GM21515 (cell line): ENCODE results near the gene IL16.
A peak's percentile ranks its signal among the peaks of the same experiment; 100 is the strongest.

Experiments used
- ATAC-seq: cut with Tn5 transposase; IDR thresholded peaks from one replicate; pipeline ENCODE4 v1.9.1; 2021; ENCODE audit not compliant: unreplicated experiment

IL16 gene

DNA sequence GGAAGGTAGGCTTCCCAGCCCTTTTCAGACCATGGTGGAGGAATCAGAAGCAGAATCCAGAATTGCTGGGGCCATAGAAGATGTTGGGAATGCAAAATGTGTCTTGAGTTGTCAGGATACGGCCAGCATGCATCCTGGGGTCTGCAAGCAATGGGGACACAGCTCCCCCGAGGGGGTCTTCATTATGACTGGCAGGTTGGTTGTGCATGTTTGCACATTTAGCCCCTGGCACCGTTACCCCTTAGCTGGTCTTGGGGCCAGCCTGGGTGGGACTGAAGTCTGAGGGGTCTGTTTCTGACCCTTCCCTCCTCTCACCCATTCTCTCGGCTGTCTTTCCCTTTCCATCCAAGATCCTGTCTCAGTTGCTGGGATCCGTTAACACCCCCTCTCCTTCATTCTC, 76.5 kb downstream of the IL16 start:
- no peak for ATAC-seq

DNA sequence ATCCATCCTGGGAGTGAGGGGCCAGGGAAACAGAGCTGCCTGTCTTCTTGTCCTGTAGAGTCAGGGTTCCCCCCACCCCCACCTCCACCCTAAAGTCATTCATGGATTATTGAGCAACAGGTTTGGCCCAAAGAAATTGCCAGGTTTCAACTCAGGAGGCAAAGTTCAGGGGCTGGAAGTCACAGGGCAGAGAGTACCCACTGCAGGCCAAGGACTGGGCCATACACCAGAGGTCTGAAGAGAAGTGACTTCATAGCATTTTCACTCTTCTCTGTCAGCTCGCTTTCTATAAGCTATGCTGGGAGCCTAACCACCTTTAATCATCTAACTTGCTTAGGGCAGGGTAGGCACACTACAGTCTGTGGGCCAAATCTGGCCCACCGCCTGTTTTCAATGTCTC, 77.2 kb downstream of the IL16 start:
- ATAC-seq = no peak

DNA sequence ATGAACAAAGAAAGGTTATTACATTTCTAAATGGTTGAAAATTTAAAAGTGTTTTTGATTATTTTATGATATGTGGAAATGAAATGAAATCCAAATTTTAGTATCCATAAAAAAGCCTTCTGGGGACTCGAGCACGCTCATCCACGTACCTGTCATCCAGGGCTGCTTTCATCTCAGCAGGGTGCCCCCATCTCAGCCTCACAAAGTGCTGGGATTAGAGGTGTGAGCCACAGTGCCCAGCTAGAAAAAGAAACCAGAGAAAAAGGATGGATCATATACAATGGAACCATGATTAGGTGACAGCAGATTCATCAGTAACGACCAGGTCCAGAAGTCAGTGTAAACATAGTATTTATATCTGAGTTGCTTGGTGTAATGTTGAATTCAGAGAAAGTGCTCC, 77.6 kb downstream of the IL16 start:
- no peak for ATAC-seq

DNA sequence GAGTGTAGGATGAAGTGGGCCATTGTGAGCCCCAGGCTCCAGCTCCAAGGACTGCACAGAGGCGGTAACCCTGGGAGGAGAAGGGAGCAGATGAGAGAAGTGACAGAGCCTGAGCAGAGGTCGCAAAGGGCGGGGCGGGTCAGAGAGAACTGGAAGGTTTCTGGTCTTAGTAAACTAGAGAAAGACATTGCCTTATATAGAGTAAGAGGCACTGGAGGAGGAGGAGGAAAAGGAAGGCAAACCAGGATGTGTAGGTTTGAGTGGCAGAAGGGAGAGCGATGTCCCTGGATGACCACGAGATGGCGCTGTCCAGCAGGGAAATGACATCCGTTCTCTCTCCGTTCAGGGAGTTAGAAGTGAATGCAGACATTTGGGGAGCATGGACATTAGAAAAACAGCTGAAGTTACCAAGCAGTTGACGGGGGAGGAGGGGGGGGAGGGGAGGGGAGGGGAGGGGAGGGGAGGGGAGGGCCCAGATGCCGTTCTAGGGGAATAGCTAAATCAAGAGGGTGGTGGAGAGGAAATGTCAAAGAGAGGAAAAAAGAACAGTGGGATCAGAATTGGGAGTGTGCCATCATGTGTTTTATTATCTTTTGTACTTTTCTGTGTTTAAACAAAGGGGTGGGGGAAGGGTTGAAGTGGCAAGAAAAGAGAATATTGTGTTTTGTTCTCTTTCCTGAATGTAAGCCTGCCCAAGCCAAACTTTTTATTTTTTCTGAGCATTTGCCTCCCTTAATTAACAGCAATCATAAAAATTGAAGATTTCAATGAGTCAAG, 78.4 kb downstream of the IL16 start:
- ATAC-seq = peak; percentile 86

DNA sequence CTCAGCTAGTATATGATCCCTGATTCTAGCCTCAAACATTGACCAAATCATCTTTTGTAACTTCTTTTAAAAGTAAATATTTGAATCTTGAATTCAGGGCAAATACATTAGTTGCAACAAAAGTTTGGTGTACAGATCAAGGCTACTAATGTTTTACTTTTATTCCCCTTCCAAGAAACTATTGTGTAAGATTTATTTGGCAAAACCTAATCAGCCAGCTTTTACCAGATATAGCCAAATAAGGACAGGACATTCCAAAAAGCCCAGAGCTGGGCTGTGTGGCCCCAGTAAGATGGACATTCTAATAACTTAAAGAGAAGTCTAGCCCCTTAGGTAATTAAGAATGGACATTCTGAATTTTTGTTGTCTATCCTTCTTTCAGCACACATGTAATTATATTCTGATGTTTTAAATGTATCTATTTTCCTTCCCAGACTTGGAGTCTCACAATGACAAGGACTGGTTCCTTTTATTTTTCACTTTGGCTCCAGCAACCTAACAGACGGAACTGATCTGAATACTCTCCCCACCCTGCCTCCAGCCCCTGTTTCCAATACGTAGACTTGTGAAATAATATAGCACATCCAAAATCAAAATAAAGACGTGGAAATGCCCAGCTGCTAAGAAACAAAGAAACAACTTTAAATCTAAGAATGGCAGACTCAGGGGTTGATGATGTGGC, 79.2 kb downstream of the IL16 start:
- ATAC-seq = no peak

DNA sequence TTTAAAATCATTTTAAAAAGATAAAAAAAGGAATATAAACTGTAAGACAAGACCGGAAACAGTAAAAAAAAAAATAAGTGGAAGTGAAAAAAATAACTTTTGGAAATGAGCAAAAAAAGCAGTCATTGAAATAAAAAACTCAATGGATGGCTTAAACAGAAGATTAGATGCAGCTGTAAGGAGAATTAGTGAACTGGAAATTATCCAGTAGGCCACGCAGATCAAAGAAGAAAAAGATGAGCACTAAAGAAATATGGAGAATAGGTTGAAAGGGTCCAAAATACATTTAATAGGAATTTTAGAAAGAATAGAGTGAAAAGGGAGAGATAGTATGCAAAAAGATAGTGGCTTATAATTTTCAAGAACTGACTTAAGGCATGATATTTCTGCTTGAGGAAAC, 80.3 kb downstream of the IL16 start:
- ATAC-seq = no peak

DNA sequence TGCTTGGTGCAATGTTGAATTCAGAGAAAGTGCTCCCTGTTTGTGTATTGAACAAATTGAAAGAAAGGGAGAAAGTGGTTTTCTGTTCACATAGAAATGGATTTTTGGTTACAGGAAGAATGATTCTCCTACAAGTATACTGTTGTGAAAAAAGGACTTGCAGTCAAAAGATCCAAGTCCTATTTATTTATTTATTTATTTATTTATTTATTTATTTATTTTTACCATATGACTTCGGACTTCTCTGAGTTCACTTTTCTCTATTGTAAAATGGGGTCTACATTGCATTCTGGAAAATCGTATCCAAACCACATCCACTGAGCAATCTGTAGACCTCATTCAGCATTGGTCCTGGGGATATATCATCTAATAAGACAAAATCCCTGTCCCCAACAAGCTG, 81.2 kb downstream of the IL16 start:
- ATAC-seq = no peak

DNA sequence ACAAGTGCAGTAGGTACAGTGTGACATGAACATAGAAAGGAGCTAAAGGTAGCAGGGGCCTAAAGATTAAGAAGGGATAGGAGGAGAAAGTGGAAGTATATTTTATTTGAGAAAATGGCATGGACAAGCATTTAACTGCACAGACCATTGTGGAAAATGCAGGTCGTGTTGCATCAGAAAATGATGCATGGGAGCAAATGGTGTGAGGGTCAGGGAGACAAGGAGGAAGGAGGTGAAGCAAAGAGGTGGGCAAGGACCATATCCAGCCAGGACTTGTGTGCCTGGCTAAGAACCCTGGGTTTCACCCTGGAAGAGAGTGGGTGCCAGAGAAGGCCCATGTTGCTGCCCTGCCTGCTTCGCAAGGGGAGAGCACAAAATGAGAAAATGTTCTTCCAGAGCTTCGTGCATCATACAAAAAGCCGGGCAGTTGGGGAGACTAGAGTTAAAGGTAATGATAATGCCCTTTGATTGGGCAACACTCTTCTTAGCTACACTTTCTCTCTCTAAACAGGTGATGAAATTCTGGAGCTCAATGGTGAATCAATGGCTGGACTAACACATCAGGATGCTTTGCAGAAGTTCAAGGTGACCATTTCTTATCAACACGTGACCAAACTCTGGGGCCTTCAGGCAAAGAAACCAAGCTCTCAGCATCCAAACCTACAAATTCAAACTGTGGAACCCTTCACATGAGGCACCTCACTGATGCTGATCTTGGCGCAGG, 81.8 kb downstream of the IL16 start:
- ATAC-seq = no peak

DNA sequence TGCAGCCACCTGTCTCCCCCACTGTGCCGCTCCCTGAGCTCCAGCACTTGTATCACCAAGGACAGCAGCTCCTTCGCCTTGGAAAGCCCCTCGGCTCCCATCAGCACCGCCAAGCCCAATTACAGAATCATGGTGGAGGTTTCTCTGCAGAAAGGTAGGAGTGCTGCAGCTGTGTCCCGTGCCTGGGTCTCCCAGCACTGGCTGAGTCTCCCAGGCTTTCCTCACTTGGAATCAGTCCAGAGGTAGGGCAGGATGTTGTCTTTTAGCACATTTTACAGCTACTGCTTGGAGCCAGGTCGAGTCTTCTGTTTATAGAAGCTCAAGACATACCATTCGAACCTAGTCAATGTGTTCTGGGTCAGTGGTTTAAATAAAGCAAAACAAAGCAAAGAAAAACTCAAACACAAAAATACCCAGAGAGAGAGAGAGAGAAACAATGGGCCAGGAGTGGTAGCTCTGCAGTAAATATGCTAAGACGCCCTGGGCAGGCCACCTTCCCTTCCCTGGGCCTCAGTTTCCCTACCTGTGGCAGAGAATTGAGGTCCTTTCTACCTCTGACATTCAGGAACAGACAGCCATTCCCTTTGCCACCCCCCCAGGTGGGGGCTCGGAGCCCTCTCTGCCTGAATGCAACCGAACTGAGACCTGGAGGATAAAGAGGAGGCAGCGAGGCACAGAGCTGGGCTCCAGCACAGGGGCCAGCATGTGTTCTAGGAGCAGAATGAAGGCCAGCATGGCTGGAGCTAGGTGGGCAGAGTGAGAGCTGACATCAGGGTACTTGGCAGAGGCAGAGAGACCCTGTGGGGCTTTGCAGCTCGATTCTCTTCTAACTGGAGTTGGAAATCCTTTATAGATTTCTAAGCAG, 83.2 kb downstream of the IL16 start:
- ATAC-seq = no peak

DNA sequence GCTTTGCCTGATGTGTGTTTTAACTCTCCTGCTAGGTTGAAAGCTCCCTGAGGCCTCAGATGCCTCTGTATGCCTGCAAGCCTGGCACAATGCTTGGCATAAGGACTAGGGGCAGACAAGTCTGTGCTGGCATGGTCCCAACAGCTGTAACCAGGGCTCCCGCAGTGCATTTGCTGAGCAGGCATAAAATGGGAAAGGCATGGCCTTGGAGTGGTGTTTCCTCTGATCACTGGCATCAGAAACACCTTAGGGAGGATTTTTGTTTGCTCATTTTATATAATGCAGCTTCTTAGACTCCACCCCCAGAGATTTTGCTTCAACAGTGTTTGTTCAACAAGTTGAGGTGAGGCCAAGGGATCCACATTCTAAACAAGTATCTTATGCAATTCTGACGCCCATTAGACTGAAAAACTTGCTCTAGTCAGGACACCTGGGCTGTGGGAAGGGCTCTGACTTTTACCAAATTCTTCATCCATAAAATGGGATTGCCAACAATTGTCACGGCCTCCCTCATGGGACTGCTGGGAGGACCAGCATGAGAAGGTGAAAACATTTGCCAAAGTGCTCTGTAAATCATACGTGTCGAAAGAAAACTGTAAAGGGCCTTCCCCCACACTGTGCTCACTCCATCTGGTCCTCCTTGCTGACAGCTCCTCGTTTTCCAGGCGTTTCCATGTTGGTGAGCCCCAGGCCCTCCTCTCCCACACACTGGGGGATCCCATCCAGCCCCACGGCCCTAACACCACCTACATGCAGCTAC, 84.2 kb downstream of the IL16 start:
- ATAC-seq = no peak

DNA sequence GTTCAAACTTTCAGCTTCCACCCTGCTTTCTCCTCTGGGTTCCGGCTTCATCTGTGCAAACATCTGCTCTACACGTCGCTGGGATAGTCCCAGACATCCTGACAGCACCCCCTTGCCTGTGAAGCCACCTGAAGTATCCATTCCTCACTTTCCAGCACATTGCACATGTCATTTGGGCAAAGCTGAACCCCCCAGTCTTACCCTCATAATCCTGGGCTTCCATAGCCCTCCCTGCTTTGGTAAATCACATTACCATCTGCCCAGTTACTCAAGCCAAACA, 84.7 kb downstream of the IL16 start:
- no peak for ATAC-seq

DNA sequence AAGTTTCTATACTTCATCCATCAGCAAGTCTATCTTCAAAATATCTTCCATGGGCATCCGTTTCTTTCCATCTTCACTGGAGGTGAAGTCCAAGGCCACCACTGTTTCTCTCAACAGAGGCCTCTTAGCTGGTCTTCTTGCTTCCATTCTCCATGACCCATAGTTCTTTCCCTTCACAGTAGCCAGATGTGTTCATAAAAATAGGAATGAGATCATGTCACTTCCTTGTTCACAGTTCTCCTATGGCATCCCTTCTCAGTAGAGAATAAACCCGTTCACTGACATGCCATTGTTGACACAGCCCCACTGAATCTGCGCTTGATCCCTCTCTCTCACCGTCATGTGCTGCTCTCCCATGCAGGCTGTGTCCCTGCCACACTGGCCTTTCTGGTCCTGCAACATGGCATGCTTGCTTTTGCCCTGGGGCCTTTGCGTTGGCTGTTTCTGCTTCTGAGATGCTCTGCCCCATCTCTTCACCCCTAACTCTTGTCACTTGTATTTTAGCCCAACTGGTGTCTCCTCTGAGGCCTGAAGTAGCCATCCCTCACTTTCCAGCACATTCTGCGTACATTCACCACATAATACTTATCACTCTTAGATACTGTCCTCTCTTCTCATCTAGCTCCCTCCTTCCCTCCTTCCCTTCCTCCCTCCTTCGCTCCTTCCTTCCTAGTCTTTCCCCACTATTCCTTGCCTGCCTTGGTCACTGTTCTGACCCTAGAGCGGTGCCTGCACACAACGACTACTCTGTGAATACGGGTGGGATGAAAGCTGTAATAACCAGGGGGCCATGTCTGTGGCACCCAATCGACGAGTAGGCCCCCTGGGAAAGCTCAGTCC, 85.3 kb downstream of the IL16 start:
- ATAC-seq = no peak

DNA sequence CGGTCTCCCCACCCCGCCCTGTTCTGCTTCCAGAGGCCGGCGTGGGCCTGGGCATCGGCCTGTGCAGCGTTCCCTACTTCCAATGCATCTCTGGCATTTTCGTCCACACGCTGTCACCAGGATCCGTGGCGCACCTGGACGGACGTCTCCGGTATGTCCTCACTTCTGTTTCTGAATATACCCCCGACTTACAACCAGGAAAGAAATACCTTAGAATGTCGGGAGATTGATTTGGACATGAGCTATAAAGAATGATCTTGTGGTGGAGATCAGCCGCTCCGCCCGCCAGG, 85.9 kb downstream of the IL16 start:
- ATAC-seq = no peak

DNA sequence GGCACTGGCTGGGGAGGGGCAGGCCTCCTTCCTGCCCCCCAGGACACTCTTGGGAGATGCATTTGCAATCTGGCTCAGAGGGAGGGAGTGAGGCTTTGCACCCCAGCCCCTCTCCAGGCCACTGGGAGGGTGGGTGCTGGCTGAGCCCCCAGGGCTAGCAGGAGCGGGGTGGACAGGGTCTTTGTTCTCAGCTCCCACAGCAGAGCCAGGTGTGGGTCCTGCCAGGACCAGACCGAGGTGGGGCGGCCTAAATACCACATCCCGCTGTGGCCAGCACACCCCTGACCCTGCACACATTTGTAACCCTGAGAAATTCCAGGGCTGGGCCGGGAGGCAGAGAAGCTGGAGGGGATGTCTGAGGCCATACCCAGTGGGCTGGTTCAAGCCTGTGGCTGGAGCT, 86.2 kb downstream of the IL16 start:
- no peak for ATAC-seq

DNA sequence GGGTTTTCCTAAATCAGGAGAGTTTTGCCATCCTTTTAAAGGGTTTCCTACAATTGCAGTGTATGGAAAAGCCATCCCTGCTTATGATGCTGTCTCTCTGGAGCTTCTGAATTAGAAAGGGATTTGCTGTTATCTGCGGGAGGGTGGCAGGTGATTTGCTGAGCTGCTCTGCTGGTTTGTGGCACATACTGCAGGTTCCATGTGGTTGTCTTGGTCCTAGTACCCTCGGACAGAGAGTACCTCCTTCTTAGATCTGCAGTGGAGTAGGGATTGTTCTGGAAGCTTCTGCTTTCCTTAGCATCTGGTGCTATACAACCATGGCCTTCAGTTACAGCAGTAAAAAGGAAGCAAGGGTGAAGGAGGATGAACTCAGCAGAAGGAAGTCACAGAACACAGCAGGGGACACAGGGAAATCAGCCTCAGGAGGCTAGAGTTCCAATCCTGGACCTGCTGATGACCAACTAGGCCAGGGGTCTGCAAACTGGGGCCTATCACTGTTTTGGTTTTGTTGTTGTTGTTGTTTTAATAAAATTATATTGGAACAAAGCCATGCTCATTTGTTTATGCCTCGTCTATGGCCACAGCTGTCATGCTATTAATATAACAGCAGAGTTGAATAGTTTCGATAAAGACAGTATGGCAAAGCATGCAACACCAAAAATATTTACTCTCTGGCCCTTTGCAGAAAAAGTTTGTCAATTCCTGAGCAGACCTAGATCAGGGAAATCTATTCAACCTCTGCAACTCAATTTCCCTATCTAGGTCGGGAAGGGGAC, 87.8 kb downstream of the IL16 start:
- no peak for ATAC-seq

DNA sequence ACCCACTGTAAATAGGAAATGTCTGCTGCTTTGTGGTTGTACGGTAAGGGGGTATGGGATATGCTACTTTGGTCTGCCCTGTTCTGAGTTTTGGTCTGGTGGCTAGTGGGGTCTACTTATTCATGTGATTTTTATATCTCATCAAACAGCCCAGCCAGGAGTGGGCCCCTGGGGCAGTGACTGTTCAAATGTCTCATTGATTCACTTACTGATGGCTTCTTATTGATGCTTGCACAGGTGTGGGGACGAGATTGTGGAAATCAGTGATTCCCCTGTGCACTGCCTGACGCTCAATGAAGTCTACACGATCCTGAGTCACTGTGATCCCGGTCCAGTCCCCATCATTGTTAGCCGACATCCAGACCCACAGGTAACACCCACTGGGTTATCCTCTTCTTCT, 88.8 kb downstream of the IL16 start:
- ATAC-seq = no peak

DNA sequence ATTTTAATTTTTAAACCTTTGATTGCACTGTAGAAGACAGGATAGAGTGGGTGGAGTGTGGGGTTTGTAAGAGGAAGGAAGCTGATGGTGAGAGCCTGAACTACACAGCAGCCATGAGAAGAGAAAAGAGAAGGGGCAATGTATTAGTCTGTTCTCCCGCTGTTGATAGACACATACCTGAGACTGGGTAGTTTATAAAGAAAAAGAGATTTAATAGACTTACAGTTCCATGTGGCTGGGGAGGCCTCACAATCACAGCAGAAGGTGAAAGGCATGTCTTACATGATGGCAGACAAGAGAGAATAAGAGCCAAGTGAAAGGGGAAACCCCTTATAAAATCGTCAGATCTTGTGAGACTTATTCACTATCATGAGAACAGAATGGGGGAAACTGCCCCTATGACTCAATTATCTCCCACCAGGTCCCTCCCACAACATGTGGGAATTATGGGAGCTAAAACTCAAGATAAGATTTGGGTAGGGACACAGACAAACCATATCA, 90.0 kb downstream of the IL16 start:
- ATAC-seq = no peak

DNA sequence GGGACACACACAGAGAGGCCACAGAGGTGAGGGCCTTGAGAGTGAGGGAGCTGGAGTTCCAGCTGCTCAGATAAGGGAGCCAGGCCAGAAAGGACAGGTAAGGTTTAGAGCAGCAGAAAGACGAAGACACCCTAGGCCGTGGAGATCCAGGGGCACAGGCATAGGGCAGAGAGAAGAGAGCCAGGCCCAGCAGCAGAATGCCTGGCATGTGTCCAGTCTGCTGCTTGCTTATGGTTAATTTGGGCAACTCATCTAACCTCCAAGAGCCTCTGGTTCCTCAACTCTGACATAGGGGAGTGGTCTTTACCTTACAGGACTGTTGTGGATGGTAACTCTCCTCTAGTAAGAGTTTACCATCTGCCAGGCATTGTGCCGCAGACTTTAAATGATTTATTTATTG, 91.4 kb downstream of the IL16 start:
- no peak for ATAC-seq

DNA sequence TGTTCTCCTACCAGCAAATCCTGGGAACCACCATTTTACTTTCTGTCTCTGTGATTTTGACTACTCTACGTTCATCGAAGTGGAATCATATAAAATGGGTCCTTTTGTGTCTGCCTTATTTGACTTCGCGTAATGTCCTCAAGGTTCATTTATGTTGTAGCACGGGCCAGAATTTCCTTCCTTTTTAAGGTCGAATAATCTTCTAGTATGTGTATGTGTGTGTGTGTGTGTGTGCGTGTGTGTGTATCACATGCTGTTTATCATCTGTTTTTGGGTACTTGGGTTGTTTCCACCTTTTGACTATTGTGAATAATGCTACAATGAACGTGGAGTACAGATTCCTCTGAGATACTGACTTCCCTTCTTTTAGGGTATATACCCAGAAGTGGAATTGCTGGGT, 91.9 kb downstream of the IL16 start:
- no peak for ATAC-seq
